CD14-positive monocyte (primary cell): ENCODE results near the gene NTM. TPM values are rescaled to one million over a fixed set of nuclear protein-coding genes. Genes with fewer than 3 reads are reported as not detected.

Experiments
- DNase-seq, 3 donors: peaks; one replicate each; pipeline ENCODE4 v3.0.0-alpha.2; 2011 to 2022
- H2AFZ ChIP-seq: 2 replicates; pipeline ENCODE4 v1.6.0; 2012; ENCODE audit warnings: mild to moderate bottlenecking, low read depth, low read length, inconsistent platforms; ENCODE audit not compliant: insufficient read depth, poor library complexity, severe bottlenecking
- H3K27ac ChIP-seq, 2 donors: 1 replicate in 1 of 2; 2 replicates in 1 of 2; pipeline ENCODE4 v1.5.1; 2012 to 2013; ENCODE audit warnings: low read length in 2 of 2, control low read depth in 1 of 2, inconsistent platforms in 1 of 2, low read depth in 1 of 2, mild to moderate bottlenecking in 1 of 2
- H3K27me3 ChIP-seq, 2 donors: one replicate each; pipeline versions ENCODE4 v1.6.0 to v1.6.1; 2011 to 2013; ENCODE audit warnings: low read length in 2 of 2; ENCODE audit not compliant: control insufficient read depth in 2 of 2, insufficient read depth in 2 of 2
- H3K36me3 ChIP-seq, 2 donors: replicated peaks in 1 of 2; 1 replicate in 1 of 2; 2 replicates in 1 of 2; pipeline versions ENCODE4 v1.5.1 to v1.6.1; 2012 to 2013; ENCODE audit warnings: low read length in 2 of 2, control low read depth in 1 of 2, inconsistent platforms in 1 of 2, mild to moderate bottlenecking in 1 of 2; ENCODE audit not compliant: insufficient read depth in 2 of 2, control insufficient read depth in 1 of 2
- H3K4me1 ChIP-seq, 2 donors: 1 replicate in 1 of 2; 2 replicates in 1 of 2; pipeline versions ENCODE4 v1.5.1 to v1.6.1; 2012 to 2013; ENCODE audit warnings: low read length in 2 of 2, control low read depth in 1 of 2, inconsistent platforms in 1 of 2, mild to moderate bottlenecking in 1 of 2, moderate library complexity in 1 of 2; ENCODE audit not compliant: insufficient read depth in 2 of 2, control insufficient read depth in 1 of 2
- H3K4me2 ChIP-seq: replicated peaks from 2 replicates; pipeline ENCODE3; 2012; ENCODE audit warnings: low read length, moderate library complexity, mild to moderate bottlenecking; ENCODE audit not compliant: poor library complexity, severe bottlenecking; ENCODE audit errors: extremely low read depth
- H3K4me3 ChIP-seq, 3 experiments: fragments of 200-600 bp in 1 of 3; sonication (generic) in 1 of 3; replicated peaks in 1 of 3; 1 replicate in 2 of 3; 2 replicates in 1 of 3; pipeline ENCODE4 v1.5.1; 2011 to 2013; ENCODE audit warnings: low read length in 3 of 3, mild to moderate bottlenecking in 3 of 3, control low read depth in 2 of 3, low read depth in 2 of 3, inconsistent platforms in 1 of 3, moderate library complexity in 1 of 3
- H3K79me2 ChIP-seq: 2 replicates; pipeline ENCODE4 v1.6.0; 2012; ENCODE audit warnings: mild to moderate bottlenecking, control low read depth, inconsistent platforms, low read length, moderate library complexity; ENCODE audit not compliant: insufficient read depth
- H3K9ac ChIP-seq: 2 replicates; pipeline ENCODE4 v1.6.0; 2017; ENCODE audit warnings: low read length, mild to moderate bottlenecking; ENCODE audit not compliant: insufficient read depth, poor library complexity, severe bottlenecking
- H3K9me3 ChIP-seq, 2 donors: replicated peaks in 1 of 2; 1 replicate in 1 of 2; 2 replicates in 1 of 2; pipeline versions ENCODE4 v1.5.1 to v1.6.1; 2012 to 2013; ENCODE audit warnings: low read length in 2 of 2, control low read depth in 1 of 2; ENCODE audit not compliant: control insufficient read depth in 1 of 2, insufficient read depth in 1 of 2
- H4K20me1 ChIP-seq: 2 replicates; pipeline ENCODE4 v1.6.0; 2012; ENCODE audit warnings: mild to moderate bottlenecking, low read length, control low read depth, moderate library complexity; ENCODE audit not compliant: insufficient read depth
- H3K27ac Mint-ChIP-seq, 7 donors: one replicate each; pipeline ENCODE4 v1.8.0; 2020; ENCODE audit warnings: mild to moderate bottlenecking in 7 of 7, mixed read lengths in 7 of 7, moderate library complexity in 6 of 7, inconsistent platforms in 2 of 7
- H3K27me3 Mint-ChIP-seq, 3 donors: one replicate each; pipeline ENCODE4 v1.8.0; 2021 to 2022; ENCODE audit warnings: low read depth in 3 of 3, mild to moderate bottlenecking in 3 of 3, mixed read lengths in 3 of 3, moderate library complexity in 3 of 3, inconsistent platforms in 1 of 3
- H3K36me3 Mint-ChIP-seq, 2 donors: one replicate each; pipeline ENCODE4 v1.8.0; 2020; ENCODE audit warnings: mixed read lengths in 2 of 2, inconsistent platforms in 1 of 2, mild to moderate bottlenecking in 1 of 2
- H3K4me1 Mint-ChIP-seq: one replicate; pipeline ENCODE4 v1.8.0; 2020; ENCODE audit warnings: mild to moderate bottlenecking, mixed read lengths
- H3K4me3 Mint-ChIP-seq, 2 donors: one replicate each; pipeline ENCODE4 v1.8.0; 2020; ENCODE audit warnings: mild to moderate bottlenecking in 2 of 2, mixed read lengths in 2 of 2, moderate library complexity in 1 of 2
- H3K9me3 Mint-ChIP-seq, 7 donors: one replicate each; pipeline ENCODE4 v1.8.0; 2020 to 2022; ENCODE audit warnings: mixed read lengths in 7 of 7, mild to moderate bottlenecking in 6 of 7, moderate library complexity in 6 of 7, inconsistent platforms in 2 of 7
- CTCF ChIP-seq: fragments of 200-600 bp; IDR thresholded peaks from one replicate; pipeline ENCODE4 v1.8.0; 2022; ENCODE audit warnings: antibody characterized with exemption, mild to moderate bottlenecking
- WGBS: methylation state at CpG from one replicate; pipeline ENCODE4 v1.1.5; 2013; ENCODE audit warnings: missing lambda C conversion rate; ENCODE audit not compliant: insufficient coverage; 5-methylcytosine and 5-hydroxymethylcytosine counted together
- intact Hi-C, 2 donors: fragments of 100-400 bp; cut with micrococcal nuclease; formaldehyde crosslinking; loops; one replicate each; pipeline versions ENCODE4 v1.15.0 to v1.15.1; 2023
- polyA plus RNA-seq, 3 donors: library from polyadenylated mRNA; depleted of rRNA in 1 of 3; unstranded in 2 of 3; stranded (reverse) in 1 of 3; fragments of 300-500 nt in 2 of 3; fragments of >200 nt in 1 of 3; fragmentation: Illumina TruSeq in 2 of 3; gene quantifications; 1 replicate in 2 of 3; 2 replicates in 1 of 3; pipeline ENCODE4 v1.2.3, GENCODE V29; 2012 to 2021

The NTM gene
- polyA plus RNA-seq, 3 donors, result not detected

DNA sequence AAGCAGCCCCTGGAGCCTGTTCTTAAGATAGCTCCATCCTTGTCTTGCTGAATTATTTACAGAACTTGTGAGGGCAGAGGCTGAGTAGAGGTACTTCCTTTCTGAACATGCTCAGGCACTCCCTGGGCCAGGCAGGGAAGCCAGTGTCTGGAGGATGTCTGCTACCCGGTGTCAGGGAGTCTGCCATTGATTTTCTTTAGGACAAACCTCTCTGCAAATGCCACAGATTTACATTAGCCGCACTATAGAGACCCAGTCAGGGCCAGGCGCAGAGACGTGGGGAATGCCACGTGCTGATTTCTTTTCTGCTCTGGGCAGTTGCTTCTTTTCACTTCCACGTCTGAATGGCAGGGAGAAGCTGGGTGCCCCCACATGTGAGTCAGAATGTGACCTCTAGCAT is 585.5 kb downstream of the NTM start:
- Mint-ChIP-seq H3K27ac (no peak overlapping the region), H3K36me3 (no peaks in the 10 kb centered on the region), H3K9me3 (peaks cover 0 to 3% (median 0%) of the 10 kb centered on the region in 7 donors), H3K27me3 (peaks cover 0 to 12% (median 9%) of the 10 kb centered on the region in 3 donors), H3K4me3 (no peak overlapping the region), H3K4me1 (no peaks in the 10 kb centered on the region)
- no peak for TF ChIP-seq CTCF
- no peaks in the 10 kb centered on the region for H3K36me3 ChIP-seq
- H3K27me3 ChIP-seq, result no peaks in the 10 kb centered on the region
- H3K9me3 ChIP-seq, result no peaks in the 10 kb centered on the region
- 72% methylated on average over 5 of the region's 6 CpGs for whole genome bisulfite sequencing
- no peak overlapping the region for H3K4me3 ChIP-seq
- H2AFZ ChIP-seq, result no peak overlapping the region
- H4K20me1 ChIP-seq, result no peaks in the 10 kb centered on the region
- H3K27ac ChIP-seq, result no peak overlapping the region
- H3K79me2 ChIP-seq, result no peaks in the 10 kb centered on the region
- no peak overlapping the region for H3K9ac ChIP-seq
- H3K4me2 ChIP-seq, result no peak overlapping the region
- DNase-seq, result no peak
- no peaks in the 10 kb centered on the region for H3K4me1 ChIP-seq
- intact Hi-C loops, result no loop called here

- no peaks in the 10 kb centered on the region for H3K27me3 ChIP-seq
- intact Hi-C loops, result no loop called here
- no peaks in the 10 kb centered on the region for H3K36me3 ChIP-seq
- no peak overlapping the region for H3K4me3 ChIP-seq
- no peak overlapping the region for H3K4me2 ChIP-seq
- no peaks in the 10 kb centered on the region for H3K4me1 ChIP-seq
- H3K4me3 Mint-ChIP-seq, result no peak overlapping the region
- H3K27ac Mint-ChIP-seq, result no peak overlapping the region
- H4K20me1 ChIP-seq, result no peaks in the 10 kb centered on the region
- H2AFZ ChIP-seq, result no peak overlapping the region
- H3K9ac ChIP-seq, result no peak overlapping the region
- no peak overlapping the region for H3K27ac ChIP-seq
- H3K9me3 ChIP-seq, result no peaks in the 10 kb centered on the region
- no peak for TF ChIP-seq CTCF
- no peaks in the 10 kb centered on the region for H3K4me1 Mint-ChIP-seq
- H3K9me3 Mint-ChIP-seq, result peaks cover 0 to 3% (median 0%) of the 10 kb centered on the region in 7 donors
- no peak for DNase-seq
- peaks cover 0 to 10% (median 7%) of the 10 kb centered on the region in 3 donors for H3K27me3 Mint-ChIP-seq
- 100% methylated on average over 1 of the region's 2 CpGs for WGBS
- H3K36me3 Mint-ChIP-seq, result no peaks in the 10 kb centered on the region
- no peaks in the 10 kb centered on the region for H3K79me2 ChIP-seq
These were observed 586.8 kb downstream of the NTM start for GRCh38 chr11:131957201-131957600.
